Urothelium cell line (cell line): ENCODE measurements around the gene DDA1.
A peak's percentile ranks its signal among the peaks of the same experiment; 100 is the strongest.
"Not testable (repeated sequence)": the region's sequence is repeated elsewhere in the genome, so short reads cannot be mapped to it uniquely, and the experiment has no call there.

ENCODE experiments used
- DNase-seq: peaks from one replicate; pipeline ENCODE4 v3.0.0; 2011; ENCODE audit warnings: low spot score, mixed read lengths
- FAIRE-seq: peaks from 2 replicates; lab custom pipeline; 2011; peaks lifted over from hg19 to GRCh38; lab: Jason Lieb, UNC

The DDA1 gene

GRCh38 chr19:17286263-17286662 is 23.1 kb upstream of the DDA1 start:
- no peak for DNase-seq
- no peak for FAIRE-seq

GRCh38 chr19:17286752-17287151 is 22.6 kb upstream of the DDA1 start:
- FAIRE-seq (no peak), DNase-seq (no peak)

- DNase-seq (no peak), FAIRE-seq (no peak)
Observed at GRCh38 chr19:17289489-17289888, 19.9 kb upstream of the DDA1 start.

- FAIRE-seq (no peak), DNase-seq (peak; percentile 30)
Observed at GRCh38 chr19:17292301-17293074, 16.9 kb upstream of the DDA1 start.

- FAIRE-seq: no peak
Observed at GRCh38 chr19:17293605-17294004, 15.8 kb upstream of the DDA1 start.

GRCh38 chr19:17294051-17294891 is 15.1 kb upstream of the DDA1 start:
- FAIRE-seq: no peak

More at GRCh38 chr19:17293605-17294004, 15.8 kb upstream of the DDA1 start:
- DNase-seq: no peak

GRCh38 chr19:17295551-17295950 is 13.8 kb upstream of the DDA1 start:
- not testable (repeated sequence) for FAIRE-seq, DNase-seq

More at GRCh38 chr19:17294051-17294891, 15.1 kb upstream of the DDA1 start:
- DNase-seq: peak; percentile 28

- FAIRE-seq (no peak), DNase-seq (peak; percentile 16)
Observed at GRCh38 chr19:17296273-17296672, 13.1 kb upstream of the DDA1 start.

GRCh38 chr19:17296976-17297375 is 12.4 kb upstream of the DDA1 start:
- DNase-seq: no peak
- FAIRE-seq: no peak

- no peak for DNase-seq
- no peak for FAIRE-seq
Observed at GRCh38 chr19:17300992-17301619, 8.3 kb upstream of the DDA1 start.

- DNase-seq (no peak), FAIRE-seq (no peak)
Observed at GRCh38 chr19:17302391-17303166, 6.8 kb upstream of the DDA1 start.

GRCh38 chr19:17303167-17303939 is 6.0 kb upstream of the DDA1 start, which contains the start of gene ABHD8:
TSS of gene ABHD8 (minus strand) at chr19:17303425. CDS start at chr19:17301616, 1,809 bp downstream.
- FAIRE-seq: no peak

GRCh38 chr19:17303940-17304267 is 5.5 kb upstream of the DDA1 start:
- no peak for FAIRE-seq
- DNase-seq: no peak

More at GRCh38 chr19:17303167-17303939, 6.0 kb upstream of the DDA1 start, which contains the start of gene ABHD8:
- DNase-seq: peak; percentile 91

GRCh38 chr19:17304386-17305215 is 4.8 kb upstream of the DDA1 start:
- no peak for DNase-seq
- no peak for FAIRE-seq

GRCh38 chr19:17305216-17305516 is 4.2 kb upstream of the DDA1 start:
- peak; percentile 59 for FAIRE-seq
- DNase-seq: no peak

- DNase-seq: peak; percentile 88
- no peak for FAIRE-seq
Observed at GRCh38 chr19:17305517-17306284, 3.7 kb upstream of the DDA1 start, which contains the start of gene MRPL34. TSS of gene MRPL34 (plus strand) at chr19:17305872. CDS start at chr19:17305893, 21 bp downstream.

- no peak for FAIRE-seq
- DNase-seq: no peak
Observed at GRCh38 chr19:17306285-17306714, 3.1 kb upstream of the DDA1 start.

GRCh38 chr19:17307876-17308377 is 1.4 kb upstream of the DDA1 start:
- FAIRE-seq (no peak), DNase-seq (no peak)
